Endothelial cell of umbilical vein (primary cell): ENCODE measurements around the gene CCR5.

Source experiments
- JUN ChIP-seq: IDR thresholded peaks from 2 replicates; pipeline ENCODE4 v1.6.1; 2011; ENCODE audit warnings: borderline replicate concordance, low read depth; ENCODE audit not compliant: insufficient read length, insufficient read depth
- POLR2AphosphoS5 ChIP-seq: IDR thresholded peaks from 2 replicates; pipeline ENCODE4 v1.6.1; 2012; ENCODE audit warnings: low read depth, mild to moderate bottlenecking, control low read depth, low read length, moderate library complexity; ENCODE audit not compliant: insufficient read depth
- TF ChIP-seq, protein P1 (sequence below), 2 donors: IDR thresholded peaks; 1 replicate in 1 of 2; 2 replicates in 1 of 2; pipeline ENCODE4 v1.5.1; 2011; ENCODE audit warnings: low read length in 2 of 2, mild to moderate bottlenecking in 2 of 2, moderate library complexity in 2 of 2, control low read depth in 1 of 2, inconsistent platforms in 1 of 2, low read depth in 1 of 2; ENCODE audit not compliant: insufficient read depth in 1 of 2; ENCODE audit errors: extremely low read depth in 1 of 2

- no peak for TF ChIP-seq POLR2AphosphoS5
- TF ChIP-seq, protein P1, sequence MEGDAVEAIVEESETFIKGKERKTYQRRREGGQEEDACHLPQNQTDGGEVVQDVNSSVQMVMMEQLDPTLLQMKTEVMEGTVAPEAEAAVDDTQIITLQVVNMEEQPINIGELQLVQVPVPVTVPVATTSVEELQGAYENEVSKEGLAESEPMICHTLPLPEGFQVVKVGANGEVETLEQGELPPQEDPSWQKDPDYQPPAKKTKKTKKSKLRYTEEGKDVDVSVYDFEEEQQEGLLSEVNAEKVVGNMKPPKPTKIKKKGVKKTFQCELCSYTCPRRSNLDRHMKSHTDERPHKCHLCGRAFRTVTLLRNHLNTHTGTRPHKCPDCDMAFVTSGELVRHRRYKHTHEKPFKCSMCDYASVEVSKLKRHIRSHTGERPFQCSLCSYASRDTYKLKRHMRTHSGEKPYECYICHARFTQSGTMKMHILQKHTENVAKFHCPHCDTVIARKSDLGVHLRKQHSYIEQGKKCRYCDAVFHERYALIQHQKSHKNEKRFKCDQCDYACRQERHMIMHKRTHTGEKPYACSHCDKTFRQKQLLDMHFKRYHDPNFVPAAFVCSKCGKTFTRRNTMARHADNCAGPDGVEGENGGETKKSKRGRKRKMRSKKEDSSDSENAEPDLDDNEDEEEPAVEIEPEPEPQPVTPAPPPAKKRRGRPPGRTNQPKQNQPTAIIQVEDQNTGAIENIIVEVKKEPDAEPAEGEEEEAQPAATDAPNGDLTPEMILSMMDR (IDR thresholded peaks at IDR 0.05; ENCODE audit: extremely low read depth in 1 of 2, insufficient read depth in 1 of 2, low read depth in 1 of 2, low read length in 2 of 2) = no peak
- TF ChIP-seq JUN = no peak
These were observed 4.8 kb upstream of the CCR5 start for GRCh38 chr3:46365737-46366524.
